GM21390 (cell line): ENCODE data around the gene RALGAPA2.
A peak's percentile ranks its signal among the peaks of the same experiment; 100 is the strongest.

Experiments
- ATAC-seq: cut with Tn5 transposase; IDR thresholded peaks from one replicate; pipeline ENCODE4 v1.9.1; 2021; ENCODE audit not compliant: unreplicated experiment

Gene RALGAPA2

GRCh38 chr20:20687319-20687718 is 25.1 kb downstream of the RALGAPA2 start:
- ATAC-seq: no peak

GRCh38 chr20:20685635-20686034 is 26.8 kb downstream of the RALGAPA2 start:
- ATAC-seq: no peak

GRCh38 chr20:20683481-20684321 is 28.7 kb downstream of the RALGAPA2 start:
- no peak for ATAC-seq

GRCh38 chr20:20683020-20683419 is 29.4 kb downstream of the RALGAPA2 start:
- no peak for ATAC-seq

- no peak for ATAC-seq
Observed at GRCh38 chr20:20680991-20681508, 31.4 kb downstream of the RALGAPA2 start.

- ATAC-seq: no peak
Observed at GRCh38 chr20:20679316-20679715, 33.1 kb downstream of the RALGAPA2 start.

- no peak for ATAC-seq
Observed at GRCh38 chr20:20677186-20677585, 35.3 kb downstream of the RALGAPA2 start.

GRCh38 chr20:20668639-20669038 is 43.8 kb downstream of the RALGAPA2 start:
- ATAC-seq: peak; percentile 99

GRCh38 chr20:20666359-20666758 is 46.1 kb downstream of the RALGAPA2 start:
- no peak for ATAC-seq

GRCh38 chr20:20665606-20666332 is 46.7 kb downstream of the RALGAPA2 start:
- ATAC-seq: no peak

GRCh38 chr20:20664795-20665589 is 47.5 kb downstream of the RALGAPA2 start:
- ATAC-seq: no peak

GRCh38 chr20:20663841-20664240 is 48.6 kb downstream of the RALGAPA2 start:
- no peak for ATAC-seq

GRCh38 chr20:20658871-20659431 is 53.5 kb downstream of the RALGAPA2 start:
- no peak for ATAC-seq

- no peak for ATAC-seq
Observed at GRCh38 chr20:20658123-20658522, 54.3 kb downstream of the RALGAPA2 start.

- ATAC-seq: no peak
Observed at GRCh38 chr20:20657092-20657491, 55.4 kb downstream of the RALGAPA2 start.

GRCh38 chr20:20655883-20656282 is 56.6 kb downstream of the RALGAPA2 start:
- ATAC-seq: no peak

- ATAC-seq: no peak
Observed at GRCh38 chr20:20649945-20650344, 62.5 kb downstream of the RALGAPA2 start.

- no peak for ATAC-seq
Observed at GRCh38 chr20:20643927-20644326, 68.5 kb downstream of the RALGAPA2 start.

- ATAC-seq: no peak
Observed at GRCh38 chr20:20641783-20642182, 70.7 kb downstream of the RALGAPA2 start.

GRCh38 chr20:20638878-20639277 is 73.6 kb downstream of the RALGAPA2 start:
- no peak for ATAC-seq
